H1 (cell line): ENCODE results near the gene RDH5. TPM values are rescaled to one million over a fixed set of nuclear protein-coding genes. Genes with fewer than 3 reads are reported as not detected.
A peak's percentile ranks its signal among the peaks of the same experiment; 100 is the strongest.

Experiments
- CTCF ChIA-PET: fragments of 300-600 bp; sonication (Branson Sonifier 250); formaldehyde crosslinking; loops from one replicate; lab custom pipeline; 2021; ENCODE audit not compliant: partially characterized antibody; lab: Charles Lee
- POLR2A ChIA-PET: fragments of 300-600 bp; sonication (Branson Sonifier 250); formaldehyde crosslinking; loops from one replicate; lab custom pipeline; 2021; ENCODE audit warnings: inconsistent platforms; ENCODE audit not compliant: partially characterized antibody; lab: Charles Lee
- DNase-seq, 2 experiments: peaks; one replicate each; pipeline versions ENCODE4 v3.0.0 to v3.0.0-alpha.2; 2010 to 2022; ENCODE audit warnings: low spot score in 2 of 2, low read depth in 1 of 2, mixed read lengths in 1 of 2
- FAIRE-seq: peaks from 2 replicates; lab custom pipeline; 2011; peaks lifted over from hg19 to GRCh38; lab: Jason Lieb, UNC
- H2AFZ ChIP-seq: 2 replicates; pipeline ENCODE4 v1.8.1; 2012; ENCODE audit warnings: low read length, inconsistent platforms
- H2AK5ac ChIP-seq: 2 replicates; pipeline ENCODE4 v1.6.1; 2013; ENCODE audit warnings: low read depth, low read length
- H2BK120ac ChIP-seq: replicated peaks from 2 replicates; pipeline ENCODE3; 2013; ENCODE audit warnings: low read depth, low read length, inconsistent platforms
- H2BK12ac ChIP-seq: 2 replicates; pipeline ENCODE4 v1.6.1; 2013; ENCODE audit warnings: low read depth, low read length
- H2BK15ac ChIP-seq: 2 replicates; pipeline ENCODE4 v1.6.1; 2013; ENCODE audit warnings: low read length
- H2BK20ac ChIP-seq: 2 replicates; pipeline ENCODE4 v1.6.1; 2013; ENCODE audit warnings: low read length
- H2BK5ac ChIP-seq: 2 replicates; pipeline ENCODE4 v1.6.1; 2013; ENCODE audit warnings: low read depth, low read length
- H3K14ac ChIP-seq: 2 replicates; pipeline ENCODE4 v1.6.1; 2013; ENCODE audit warnings: inconsistent platforms; ENCODE audit not compliant: insufficient read length
- H3K18ac ChIP-seq: 2 replicates; pipeline ENCODE4 v1.6.1; 2013; ENCODE audit warnings: low read length; ENCODE audit errors: extremely low read depth
- H3K23ac ChIP-seq: 2 replicates; pipeline ENCODE4 v1.6.1; 2013; ENCODE audit warnings: inconsistent platforms; ENCODE audit not compliant: insufficient read length
- H3K23me2 ChIP-seq: 2 replicates; pipeline ENCODE4 v1.6.1; 2013; ENCODE audit warnings: low read depth, low read length
- H3K27ac ChIP-seq: 2 replicates; pipeline ENCODE4 v1.6.1; 2011; ENCODE audit warnings: low read depth, low read length, inconsistent platforms
- H3K27me3 ChIP-seq, 4 experiments: replicated peaks in 1 of 4; 1 replicate in 1 of 4; 2 replicates in 3 of 4; pipeline versions ENCODE4 v1.6.1 to v1.8.1; 2011 to 2013; ENCODE audit warnings: low read length in 3 of 4, mild to moderate bottlenecking in 3 of 4, inconsistent platforms in 2 of 4, mixed read lengths in 2 of 4, moderate library complexity in 1 of 4; ENCODE audit not compliant: control insufficient read depth in 3 of 4, insufficient read depth in 3 of 4; ENCODE audit errors: extremely low read depth in 1 of 4
- H3K36me3 ChIP-seq, 4 experiments: 2 replicates each; pipeline versions ENCODE4 v1.6.1 to v1.8.1; 2011 to 2013; ENCODE audit warnings: mild to moderate bottlenecking in 4 of 4, low read length in 3 of 4, moderate library complexity in 2 of 4, control low read depth in 1 of 4, inconsistent platforms in 1 of 4; ENCODE audit not compliant: insufficient read depth in 4 of 4, control insufficient read depth in 2 of 4
- H3K4ac ChIP-seq: replicated peaks from 2 replicates; pipeline ENCODE3; 2013; ENCODE audit warnings: low read length, low read depth, mixed read lengths, inconsistent platforms; ENCODE audit not compliant: insufficient read length
- H3K4me1 ChIP-seq, 4 experiments: replicated peaks in 1 of 4; 1 replicate in 1 of 4; 2 replicates in 3 of 4; pipeline versions ENCODE4 v1.6.1 to v1.8.1; 2011 to 2013; ENCODE audit warnings: low read length in 3 of 4, inconsistent platforms in 2 of 4, mixed read lengths in 1 of 4; ENCODE audit not compliant: insufficient read depth in 4 of 4, control insufficient read depth in 3 of 4
- H3K4me2 ChIP-seq, 2 experiments: 2 replicates each; pipeline versions ENCODE4 v1.6.1 to v1.8.1; 2011 to 2013; ENCODE audit warnings: low read depth in 2 of 2, low read length in 2 of 2, control low read depth in 1 of 2, inconsistent platforms in 1 of 2, mild to moderate bottlenecking in 1 of 2; ENCODE audit not compliant: insufficient read depth in 1 of 2
- H3K4me3 ChIP-seq, 4 experiments: fragments of 200-600, 300-600 bp in 1 of 4; sonication (generic), shearing (Covaris generic), sonication (Bioruptor Twin) in 1 of 4; 2 replicates each; pipeline versions ENCODE4 v1.5.1 to v1.8.1; 2011 to 2016; ENCODE audit warnings: low read length in 4 of 4, low read depth in 3 of 4, control low read depth in 2 of 4, inconsistent platforms in 2 of 4, mild to moderate bottlenecking in 2 of 4, mixed read lengths in 1 of 4, moderate library complexity in 1 of 4; ENCODE audit not compliant: insufficient read depth in 2 of 4; ENCODE audit errors: extremely low read depth in 1 of 4
- H3K56ac ChIP-seq: replicated peaks from 2 replicates; pipeline ENCODE3; 2013; ENCODE audit warnings: low read depth, mild to moderate bottlenecking, mixed read lengths, low read length, inconsistent platforms; ENCODE audit not compliant: insufficient read length
- H3K79me1 ChIP-seq: 2 replicates; pipeline ENCODE4 v1.6.1; 2013; ENCODE audit warnings: low read depth, low read length, control low read depth
- H3K79me2 ChIP-seq, 2 experiments: 2 replicates each; pipeline versions ENCODE4 v1.6.1 to v1.8.1; 2012 to 2013; ENCODE audit warnings: low read length in 2 of 2, mild to moderate bottlenecking in 2 of 2, inconsistent platforms in 1 of 2; ENCODE audit not compliant: insufficient read depth in 2 of 2, control insufficient read depth in 1 of 2
- H3K9ac ChIP-seq, 4 experiments: replicated peaks in 1 of 4; 1 replicate in 1 of 4; 2 replicates in 3 of 4; pipeline versions ENCODE4 v1.6.1 to v1.8.1; 2011 to 2013; ENCODE audit warnings: low read depth in 3 of 4, low read length in 3 of 4, control low read depth in 2 of 4, mild to moderate bottlenecking in 2 of 4, moderate library complexity in 2 of 4, inconsistent platforms in 1 of 4; ENCODE audit errors: extremely low read depth in 1 of 4
- H3K9me3 ChIP-seq, 2 experiments: 2 replicates each; pipeline versions ENCODE4 v1.6.1 to v1.8.1; 2012 to 2013; ENCODE audit warnings: mild to moderate bottlenecking in 2 of 2, moderate library complexity in 2 of 2, control low read depth in 1 of 2, inconsistent platforms in 1 of 2, low read depth in 1 of 2, low read length in 1 of 2, mixed read lengths in 1 of 2; ENCODE audit not compliant: insufficient read depth in 2 of 2
- H4K20me1 ChIP-seq, 2 experiments: replicated peaks in 1 of 2; 2 replicates each; pipeline versions ENCODE3 to v1.8.1; 2011 to 2013; ENCODE audit warnings: inconsistent platforms in 2 of 2, low read length in 2 of 2, mild to moderate bottlenecking in 1 of 2; ENCODE audit not compliant: insufficient read depth in 2 of 2, control insufficient read depth in 1 of 2
- H4K5ac ChIP-seq: 2 replicates; pipeline ENCODE4 v1.6.1; 2013; ENCODE audit warnings: low read length, low read depth, mixed read lengths, inconsistent platforms; ENCODE audit not compliant: insufficient read length
- H4K8ac ChIP-seq: 2 replicates; pipeline ENCODE4 v1.8.0; 2013; ENCODE audit warnings: mild to moderate bottlenecking, moderate library complexity, low read length, inconsistent platforms; ENCODE audit not compliant: insufficient read depth; ENCODE audit errors: extremely low read depth
- H4K91ac ChIP-seq: replicated peaks from 2 replicates; pipeline ENCODE3; 2013; ENCODE audit warnings: low read length, mixed read lengths, inconsistent platforms; ENCODE audit not compliant: insufficient read length
- CTCF ChIP-seq, 3 experiments: IDR thresholded peaks; 1 replicate in 2 of 3; 2 replicates in 1 of 3; pipeline versions ENCODE4 v1.5.1 to v1.6.1; 2011; ENCODE audit warnings: low read length in 3 of 3, mild to moderate bottlenecking in 3 of 3, inconsistent platforms in 2 of 3, low read depth in 1 of 3, moderate library complexity in 1 of 3; ENCODE audit not compliant: insufficient read depth in 1 of 3; ENCODE audit errors: control extremely low read depth in 1 of 3
- GABPA ChIP-seq: IDR thresholded peaks from 2 replicates; pipeline ENCODE4 v1.6.1; 2011; ENCODE audit warnings: mild to moderate bottlenecking, low read length, moderate library complexity, borderline replicate concordance; ENCODE audit not compliant: insufficient read depth
- RAD21 ChIP-seq, 2 experiments: IDR thresholded peaks in 1 of 2; conservative IDR thresholded peaks in 1 of 2; 2 replicates each; pipeline ENCODE4 v1.6.1; 2011; ENCODE audit warnings: low read depth in 2 of 2, low read length in 2 of 2, improper control_type of control experiment in 1 of 2, inconsistent platforms in 1 of 2, mild to moderate bottlenecking in 1 of 2, moderate library complexity in 1 of 2
- TEAD4 ChIP-seq: IDR thresholded peaks from 2 replicates; pipeline ENCODE4 v1.6.1; 2012; ENCODE audit warnings: low read depth, low read length, inconsistent platforms, mixed read lengths
- USF2 ChIP-seq: IDR thresholded peaks from 2 replicates; pipeline ENCODE4 v1.6.1; 2011; ENCODE audit warnings: low read length, improper control_type of control experiment
- WGBS, 2 experiments: shearing (Covaris generic) in 1 of 2; methylation state at CpG; one replicate each; pipeline versions ENCODE4 v1.1.6 to v1.1.7; 2013 to 2015; ENCODE audit warnings: low lambda C conversion rate in 2 of 2, mixed read lengths in 2 of 2, inconsistent platforms in 1 of 2, low coverage in 1 of 2, missing lambda C conversion rate in 1 of 2; ENCODE audit not compliant: insufficient replicate concordance in 2 of 2, insufficient coverage in 1 of 2, insufficient read length in 1 of 2; ENCODE audit errors: extremely low coverage in 1 of 2, missing lambda C conversion rate in 1 of 2; 5-methylcytosine and 5-hydroxymethylcytosine counted together
- polyA plus RNA-seq, 7 experiments: library from polyadenylated mRNA; depleted of rRNA in 3 of 7; stranded (reverse) in 5 of 7; unstranded in 2 of 7; fragments of >200 nt in 5 of 7; fragments of 200-250 nt in 2 of 7; gene quantifications; 1 replicate in 5 of 7; 2 replicates in 1 of 7; 4 replicates in 1 of 7; pipeline versions ENCODE4 v1.2.1 to v1.2.3, GENCODE V29; 2011 to 2013; ENCODE audit warnings: missing spikeins in 2 of 7, mixed read lengths in 2 of 7
- total RNA-seq: library from RNA; stranded (reverse); fragmentation: NEBNext Ultra II Directional; extraction: Animal tissue kit (Norgen Biotek cat#: 25700); gene quantifications from 2 replicates; pipeline ENCODE4 v1.2.1, GENCODE V29; 2021

RDH5 gene
- total and polyA plus RNA-seq, 2 of the 8 experiments (the other 6 are each of a cell fraction or from before 2014, with no cell fraction given), result 4.2 to 6.0 TPM

GRCh38 chr12:55720894-55721444 is 776 bp downstream of the RDH5 start:
- Histone ChIP-seq H3K79me1 (peaks cover 5% of the 10 kb centered on the region), H2BK5ac (no peak overlapping the region), H2AFZ (no peak overlapping the region), H2BK12ac (peak overlapping the region; percentile 46; the same call in 1 of the 2 replicates), H3K4me3 (no peak overlapping the region), H4K5ac (no peak overlapping the region), H3K79me2 (peaks cover 0 to 9% of the 10 kb centered on the region in 2 experiments; a peak in 1 of 4 replicates), H2AK5ac (no peak overlapping the region), H2BK20ac (no peak overlapping the region), H4K91ac (no peak overlapping the region), H2BK15ac (no peak overlapping the region), H3K4me1 (peaks cover 4 to 27% (median 18%) of the 10 kb centered on the region in 4 experiments), H3K14ac (no peak overlapping the region), H3K9me3 (no peaks in the 10 kb centered on the region), H3K27me3 (no peaks in the 10 kb centered on the region), H4K20me1 (peaks cover 4 to 5% of the 10 kb centered on the region in 2 experiments), H3K18ac (no peak overlapping the region), H3K56ac (no peak overlapping the region), H3K23ac (no peak overlapping the region), H2BK120ac (no peak overlapping the region), H4K8ac (0 out of 2 replicates have a peak overlapping the region, but pooled peaks have one; percentile 7), H3K9ac (no peak overlapping the region), H3K36me3 (peaks cover 6 to 19% (median 14%) of the 10 kb centered on the region in 4 experiments; a peak in 5 of 8 replicates), H3K4me2 (no peak overlapping the region), H3K4ac (no peak overlapping the region), H3K27ac (no peak overlapping the region), H3K23me2 (peaks cover 8% of the 10 kb centered on the region; the same call in 1 of the 2 replicates)
- FAIRE-seq, result no peak
- no peak for DNase-seq
- POLR2A ChIA-PET, result interaction anchor here (1.1 to 8.3 kb wide), 5 partner anchors 9 to 21 kb away, joined by 3 to 103 read pairs (median 5); partner anchors contain the start of genes CD63 and ITGA7
- CTCF ChIA-PET, result interaction anchor here (0.5 to 11.1 kb wide), 11 partner anchors 9 to 89 kb away, joined by 3 to 229 read pairs (median 16); partner anchors contain the start of genes CD63 and ITGA7
- 89% methylated on average over 9 of the region's 9 CpGs; no CpG with 5 or more reads in 1 of the 2 experiments for WGBS, 2 experiments
- TF ChIP-seq CTCF (IDR thresholded peaks at IDR 0.05; ENCODE audit: control extremely low read depth in 1 of 3, insufficient read depth in 1 of 3, low read depth in 1 of 3, low read length in 3 of 3) (peak; percentile 40 to 56 (median 42)), USF2 (no peak; the same call in 1 of the 2 replicates), GABPA (no peak), TEAD4 (no peak), RAD21 (IDR thresholded peaks at IDR 0.05 in 1 of 2, conservative IDR thresholded peaks at IDR 0.05 in 1 of 2; ENCODE audit: low read depth in 2 of 2, low read length in 2 of 2) (peak; percentile 46 to 67; a peak in 3 of 4 replicates)
